NCI-H345 treated with DMSO at 0.1 percent for 48 hours (cell line): ENCODE results near the gene CNTNAP2.
A peak's percentile ranks its signal among the peaks of the same experiment; 100 is the strongest.

Experiments
- DNase-seq: peaks from one replicate; lab custom pipeline; 2025; ENCODE audit not compliant: unreplicated experiment; lab: John Stamatoyannopoulos, UW

CNTNAP2 gene

GRCh38 chr7:147878912-147879661 lies 1762.5 kb downstream of the CNTNAP2 start:
- no peak for DNase-seq

- DNase-seq = no peak
Observed at GRCh38 chr7:147885869-147886268, 1769.3 kb downstream of the CNTNAP2 start.

GRCh38 chr7:147894271-147894670 lies 1777.7 kb downstream of the CNTNAP2 start:
- DNase-seq = peak; percentile 39

- no peak for DNase-seq
Observed at GRCh38 chr7:147896121-147896520, 1779.5 kb downstream of the CNTNAP2 start.

- DNase-seq = peak; percentile 95
Observed at GRCh38 chr7:147903536-147904218, 1787.1 kb downstream of the CNTNAP2 start.

- DNase-seq = peak; percentile 81
Observed at GRCh38 chr7:147904219-147904576, 1787.6 kb downstream of the CNTNAP2 start.

GRCh38 chr7:147909431-147910148 lies 1793.0 kb downstream of the CNTNAP2 start:
- DNase-seq = no peak

GRCh38 chr7:147911201-147911601 lies 1794.6 kb downstream of the CNTNAP2 start:
- DNase-seq = no peak

GRCh38 chr7:147912291-147912690 lies 1795.7 kb downstream of the CNTNAP2 start:
- DNase-seq = no peak

- no peak for DNase-seq
Observed at GRCh38 chr7:147912946-147913638, 1796.5 kb downstream of the CNTNAP2 start.

GRCh38 chr7:147915781-147916180 lies 1799.2 kb downstream of the CNTNAP2 start:
- no peak for DNase-seq

- no peak for DNase-seq
Observed at GRCh38 chr7:147916573-147916972, 1800.0 kb downstream of the CNTNAP2 start.

GRCh38 chr7:147923841-147924240 lies 1807.2 kb downstream of the CNTNAP2 start:
- DNase-seq = no peak

GRCh38 chr7:147937428-147937827 lies 1820.8 kb downstream of the CNTNAP2 start:
- DNase-seq = no peak

- no peak for DNase-seq
Observed at GRCh38 chr7:147941381-147941780, 1824.8 kb downstream of the CNTNAP2 start.

GRCh38 chr7:147944321-147944720 lies 1827.7 kb downstream of the CNTNAP2 start:
- DNase-seq = no peak

- DNase-seq = no peak
Observed at GRCh38 chr7:147952918-147953317, 1836.3 kb downstream of the CNTNAP2 start.

- no peak for DNase-seq
Observed at GRCh38 chr7:147968046-147968610, 1851.5 kb downstream of the CNTNAP2 start.

GRCh38 chr7:147971606-147972110 lies 1855.1 kb downstream of the CNTNAP2 start:
- no peak for DNase-seq

- DNase-seq = no peak
Observed at GRCh38 chr7:147978201-147978600, 1861.6 kb downstream of the CNTNAP2 start.

GRCh38 chr7:147978651-147979050 lies 1862.0 kb downstream of the CNTNAP2 start:
- no peak for DNase-seq
